HG02852 (cell line): ENCODE measurements around the gene KRTAP2-4.
"Not testable (repeated sequence)": the region's sequence is repeated elsewhere in the genome, so short reads cannot be mapped to it uniquely, and the experiment has no call there.

Experiments used
- ATAC-seq: cut with Tn5 transposase; IDR thresholded peaks from one replicate; pipeline ENCODE4 v1.9.1; 2021; ENCODE audit warnings: mild to moderate bottlenecking, moderate library complexity; ENCODE audit not compliant: unreplicated experiment

Gene KRTAP2-4

GRCh38 chr17:41065829-41066624, at the start of gene KRTAP2-4:
TSS of gene KRTAP2-4 (minus strand) at chr17:41065879. CDS start at chr17:41065845, 34 bp downstream.
- no peak for ATAC-seq

DNA sequence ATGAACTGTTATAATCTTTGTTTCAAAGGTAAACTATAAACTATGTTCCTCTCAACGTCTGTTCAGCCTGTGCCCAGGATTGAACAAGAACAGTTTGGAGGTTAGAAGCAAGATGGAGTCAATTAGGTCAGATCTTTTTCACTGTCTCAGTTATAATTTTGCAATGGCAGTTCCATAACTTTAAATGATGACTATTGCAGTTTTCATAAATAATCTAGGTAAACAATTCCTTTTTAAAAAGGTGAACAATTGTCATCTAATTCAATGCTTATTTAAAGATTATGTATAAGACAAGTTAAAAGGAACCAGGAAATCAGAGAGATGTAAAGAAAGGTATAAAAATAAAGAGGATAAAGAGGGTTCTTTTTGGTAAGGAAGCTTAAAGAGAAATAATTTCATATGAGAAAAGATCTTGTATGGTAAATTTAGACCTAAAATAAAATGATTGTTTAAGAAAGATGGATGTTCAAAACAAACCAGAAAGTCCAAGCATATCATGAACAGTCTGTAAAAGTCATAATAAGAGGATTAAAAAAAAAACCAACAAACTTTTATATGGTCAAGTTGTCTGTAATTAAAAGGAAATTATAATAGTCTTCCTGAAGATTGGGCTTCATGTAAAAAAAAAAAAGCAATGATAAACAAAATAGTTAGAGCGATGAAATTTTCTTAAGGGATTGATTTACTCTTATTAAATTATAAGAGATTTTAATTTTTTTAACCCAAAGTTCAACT, 45.6 kb upstream of the KRTAP2-4 start:
- ATAC-seq = no peak

DNA sequence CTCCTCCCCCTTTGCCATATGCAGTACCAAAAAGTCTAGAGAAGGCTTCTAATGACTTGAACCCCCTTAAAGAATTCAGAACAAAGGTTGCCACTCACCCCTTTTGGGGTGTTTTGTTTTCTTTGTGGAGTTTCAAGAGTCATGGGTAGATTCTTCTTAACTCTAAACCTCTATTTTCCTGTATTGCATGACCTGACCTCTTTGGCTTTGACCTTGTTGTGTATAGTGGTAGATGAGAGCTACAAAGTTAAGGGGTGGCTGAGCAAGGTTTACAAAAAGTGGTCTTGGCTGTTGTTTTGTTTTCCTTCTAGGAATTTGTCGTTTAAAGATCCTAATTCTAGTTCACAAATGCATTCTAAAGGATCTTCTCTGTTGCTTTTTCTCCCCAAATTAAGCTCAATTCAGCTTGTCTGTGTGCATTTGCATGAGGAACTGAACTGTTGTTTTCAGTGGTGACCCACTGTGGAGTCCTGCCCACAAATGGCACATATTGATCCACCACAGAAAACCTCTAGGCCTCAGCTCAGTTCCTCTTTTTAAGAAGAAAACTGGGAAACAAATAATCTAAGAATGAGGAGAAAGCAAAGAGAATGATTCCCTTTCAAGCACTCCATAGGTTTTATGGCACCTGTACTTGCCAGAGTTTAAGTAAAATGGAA, 43.2 kb upstream of the KRTAP2-4 start:
- ATAC-seq = not testable (repeated sequence)

- no peak for ATAC-seq
These were observed 42.3 kb upstream of the KRTAP2-4 start for GRCh38 chr17:41107941-41108450.

GRCh38 chr17:41105347-41105746, 39.7 kb upstream of the KRTAP2-4 start, which contains the start of gene KRTAP4-9:
TSS of gene KRTAP4-9 (plus strand) at chr17:41105389. CDS start at chr17:41105389, 0 bp downstream.
- ATAC-seq = not testable (repeated sequence)

DNA sequence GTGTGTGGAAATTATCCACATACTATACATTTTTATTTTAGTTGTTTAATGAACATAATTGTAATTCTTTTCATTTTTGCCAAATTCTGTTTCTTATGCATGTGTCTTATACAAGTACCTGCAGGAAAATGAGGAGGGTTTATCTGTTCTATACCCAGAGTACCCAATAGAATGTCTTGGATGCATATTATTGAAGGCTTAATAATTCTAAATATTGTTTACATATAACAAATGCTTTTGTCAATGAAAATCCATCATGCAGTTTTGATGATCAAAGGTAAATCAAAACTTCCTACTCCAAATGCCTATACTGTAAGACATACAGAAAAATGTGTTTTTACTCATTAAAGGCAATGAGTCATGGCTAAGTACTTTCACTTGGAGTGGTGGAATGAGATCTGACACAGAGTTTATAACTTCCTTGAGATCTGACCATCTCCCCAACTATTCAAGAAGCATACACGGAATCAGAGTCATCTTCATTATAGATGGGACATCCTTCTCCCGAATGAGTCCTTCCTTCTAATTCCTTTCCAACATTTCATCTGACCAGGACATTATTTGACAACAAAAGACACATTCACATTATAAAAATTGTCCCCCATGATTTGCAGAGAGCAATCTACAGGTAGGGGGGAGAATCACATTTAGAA, 38.8 kb upstream of the KRTAP2-4 start:
- ATAC-seq = not testable (repeated sequence)

GRCh38 chr17:41103896-41104295, 38.2 kb upstream of the KRTAP2-4 start:
- ATAC-seq = no peak

DNA sequence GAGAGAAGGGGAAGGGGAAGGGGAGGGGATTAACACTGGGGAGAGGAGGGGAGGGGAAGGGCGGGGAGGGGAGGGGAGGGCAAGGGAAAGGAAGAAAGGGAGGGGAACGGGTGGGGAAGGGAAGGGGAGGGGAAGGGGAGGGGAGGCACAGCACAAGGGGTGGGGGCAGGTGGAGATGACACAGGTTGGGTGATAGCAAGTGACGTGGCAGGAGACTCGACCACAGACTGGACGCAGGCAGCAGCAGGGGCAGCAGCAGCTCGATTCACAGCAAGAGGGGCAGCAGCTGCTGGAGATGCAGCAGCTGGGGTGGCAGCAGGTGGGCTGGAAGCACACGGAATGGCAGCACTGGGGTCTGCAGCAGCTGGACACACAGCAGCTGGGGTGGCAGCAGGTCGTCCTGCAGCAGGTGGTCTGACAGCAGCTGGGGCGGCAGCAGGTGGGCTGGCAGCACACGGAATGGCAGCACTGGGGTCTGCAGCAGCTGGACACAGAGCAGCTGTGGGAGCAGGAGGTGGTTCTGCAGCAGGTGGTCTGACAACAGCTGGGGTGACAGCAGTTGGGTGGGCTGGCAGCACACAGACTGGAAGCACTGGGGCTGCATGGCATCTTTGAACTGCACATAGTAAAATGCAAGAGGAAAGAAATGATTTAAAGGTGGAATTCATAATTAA, 36.0 kb upstream of the KRTAP2-4 start, which contains the start of gene KRTAP4-16:
KRTAP4-16 (minus strand) TSS at position 624 of the 674 bp plus-strand sequence; CDS start at position 624, 0 bp downstream.
- no peak for ATAC-seq

DNA sequence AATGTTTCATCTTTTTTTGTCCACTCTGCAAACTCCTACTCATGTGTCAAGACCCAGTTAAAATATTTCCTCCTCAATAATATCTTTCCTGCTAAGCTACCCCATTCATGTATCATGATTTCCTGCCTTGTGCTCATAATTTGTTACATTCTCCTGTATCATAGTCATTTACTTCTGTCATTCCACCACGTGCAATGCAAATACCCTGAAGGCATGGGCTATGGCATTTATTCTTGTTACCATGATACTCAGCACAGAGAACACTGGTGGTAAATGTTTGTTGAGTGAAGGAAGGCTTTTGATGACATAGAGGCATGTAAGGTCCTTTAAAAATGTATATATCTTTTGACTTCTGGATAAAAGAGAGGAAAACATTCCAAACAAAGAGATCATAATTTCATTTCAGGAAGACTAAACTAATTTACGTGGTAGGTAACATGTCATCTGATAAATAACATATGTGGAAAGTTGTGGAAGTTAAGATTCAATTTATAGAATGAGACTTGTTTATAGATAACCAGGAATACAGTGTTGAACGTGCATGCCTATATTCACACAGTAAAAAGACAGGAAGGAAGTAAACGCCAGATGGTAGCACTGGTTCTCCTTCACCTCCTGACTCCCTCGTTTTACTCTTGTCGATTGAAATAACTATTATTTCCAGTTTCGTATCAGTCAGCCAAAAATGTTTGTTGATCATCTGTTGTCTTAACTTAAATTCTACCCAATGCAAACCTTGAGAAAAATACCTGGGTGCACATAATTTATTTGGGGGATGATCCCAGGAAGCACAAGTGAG, 34.2 kb upstream of the KRTAP2-4 start:
- not testable (repeated sequence) for ATAC-seq

DNA sequence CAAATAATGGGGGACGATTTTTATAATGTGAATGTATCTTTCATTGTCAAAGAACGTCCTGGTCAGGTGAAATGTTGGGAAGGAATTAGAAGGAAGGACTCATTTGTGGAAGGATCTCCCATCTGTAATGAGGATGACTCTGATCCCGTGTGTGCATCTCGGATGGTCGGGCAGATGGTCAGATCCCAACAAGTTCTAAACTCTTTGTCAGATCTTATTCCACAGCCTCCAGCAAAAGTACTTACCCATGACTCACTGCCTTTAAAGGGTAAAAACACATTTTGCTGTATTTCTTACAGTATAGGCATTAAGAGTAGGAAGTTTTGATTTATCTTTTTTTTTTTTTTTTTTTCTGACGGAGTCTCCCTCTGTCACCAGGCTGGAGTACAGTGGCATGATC, 32.8 kb upstream of the KRTAP2-4 start:
- no peak for ATAC-seq

- no peak for ATAC-seq
These were observed 32.4 kb upstream of the KRTAP2-4 start, which contains the start of gene KRTAP4-8 for GRCh38 chr17:41098042-41098441. TSS of gene KRTAP4-8 (minus strand) at chr17:41098142. CDS start at chr17:41098084, 58 bp downstream.

- ATAC-seq = no peak
These were observed 30.4 kb upstream of the KRTAP2-4 start for GRCh38 chr17:41096055-41096454.

DNA sequence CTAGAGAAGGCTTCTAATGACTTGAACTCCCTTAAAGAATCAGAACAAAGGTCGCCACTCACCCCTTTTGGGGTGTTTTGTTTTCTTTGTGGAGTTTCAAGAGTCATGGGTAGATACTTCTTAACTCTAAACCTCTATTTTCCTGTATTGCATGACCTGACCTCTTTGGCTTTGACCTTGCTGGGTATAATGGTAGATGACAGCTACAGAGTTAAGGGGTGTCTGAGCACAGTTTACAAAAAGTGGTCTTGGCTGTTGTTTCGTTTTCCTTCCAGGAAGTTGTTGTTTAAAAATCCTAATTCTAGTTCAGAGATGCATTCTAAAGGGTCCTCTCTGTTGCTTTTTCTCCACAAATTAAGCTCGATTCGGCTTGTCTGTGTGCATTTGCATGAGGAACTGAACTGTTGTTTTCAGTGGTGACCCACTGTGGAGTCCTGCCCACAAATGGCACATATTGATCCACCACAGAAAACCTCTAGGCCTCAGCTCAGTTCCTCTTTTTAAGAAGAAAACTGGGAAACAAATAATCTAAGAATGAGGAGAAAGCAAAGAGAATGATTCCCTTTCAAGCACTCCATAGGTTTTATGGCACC, 23.2 kb upstream of the KRTAP2-4 start:
- not testable (repeated sequence) for ATAC-seq

DNA sequence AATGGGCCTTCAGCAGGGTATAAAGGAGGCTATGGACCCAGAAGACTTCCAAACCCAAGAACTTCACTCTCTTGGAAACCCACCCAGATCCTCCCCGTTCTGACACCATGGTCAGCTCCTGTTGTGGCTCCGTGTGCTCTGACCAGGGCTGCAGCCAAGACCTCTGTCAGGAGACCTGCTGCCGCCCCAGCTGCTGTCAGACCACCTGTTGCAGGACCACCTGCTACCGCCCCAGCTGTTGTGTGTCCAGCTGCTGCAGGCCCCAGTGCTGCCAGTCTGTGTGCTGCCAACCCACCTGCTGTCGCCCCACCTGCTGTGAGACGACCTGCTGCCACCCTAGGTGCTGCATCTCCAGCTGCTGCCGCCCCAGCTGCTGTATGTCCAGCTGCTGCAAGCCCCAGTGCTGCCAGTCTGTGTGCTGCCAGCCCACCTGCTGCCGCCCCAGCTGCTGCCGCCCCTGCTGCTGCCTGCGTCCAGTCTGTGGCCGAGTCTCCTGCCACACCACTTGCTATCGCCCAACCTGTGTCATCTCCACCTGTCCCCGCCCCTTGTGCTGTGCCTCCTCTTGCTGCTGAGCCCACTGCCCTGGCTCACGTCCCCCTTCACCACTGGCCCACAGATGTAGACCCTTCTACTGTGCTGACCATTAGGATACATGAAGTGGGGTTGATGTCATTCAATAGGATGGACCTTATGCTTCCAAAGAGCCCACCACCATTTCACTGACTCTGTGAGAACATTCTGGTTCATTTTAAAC, 18.6 kb upstream of the KRTAP2-4 start, which contains the start of gene KRTAP4-7:
KRTAP4-7 (plus strand) TSS at position 51 of the 757 bp plus-strand sequence; CDS start at position 108, 57 bp downstream.
- not testable (repeated sequence) for ATAC-seq

DNA sequence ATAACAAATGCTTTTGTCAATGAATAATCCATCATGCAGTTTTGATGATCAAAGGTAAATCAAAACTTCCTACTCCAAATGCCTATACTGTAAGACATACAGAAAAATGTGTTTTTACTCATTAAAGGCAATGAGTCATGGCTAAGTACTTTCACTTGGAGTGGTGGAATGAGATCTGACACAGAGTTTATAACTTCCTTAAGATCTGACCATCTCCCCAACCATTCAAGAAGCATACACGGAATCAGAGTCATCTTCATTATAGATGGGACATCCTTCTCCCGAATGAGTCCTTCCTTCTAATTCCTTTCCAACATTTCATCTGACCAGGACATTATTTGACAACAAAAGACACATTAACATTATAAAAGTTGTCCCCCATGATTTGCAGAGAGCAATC, 17.7 kb upstream of the KRTAP2-4 start:
- not testable (repeated sequence) for ATAC-seq

DNA sequence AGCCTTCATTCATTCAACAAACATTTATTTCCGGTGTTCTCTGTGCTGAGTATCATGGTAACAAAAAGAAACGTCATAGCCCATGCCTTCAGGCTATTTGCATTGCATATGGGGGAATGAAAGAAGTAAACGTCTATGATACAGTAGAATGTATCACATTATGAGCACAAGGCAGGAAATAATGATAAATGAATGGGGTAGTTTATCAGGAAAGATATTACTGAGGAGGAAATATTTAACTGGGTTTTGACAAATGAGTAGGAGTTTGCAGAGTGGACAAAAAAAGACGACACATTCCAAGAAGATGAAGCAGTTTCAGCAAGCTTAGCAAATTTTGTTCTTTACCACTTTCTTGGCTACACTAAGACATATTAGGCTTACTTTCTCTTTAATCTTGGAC, 16.9 kb upstream of the KRTAP2-4 start:
- ATAC-seq = no peak

DNA sequence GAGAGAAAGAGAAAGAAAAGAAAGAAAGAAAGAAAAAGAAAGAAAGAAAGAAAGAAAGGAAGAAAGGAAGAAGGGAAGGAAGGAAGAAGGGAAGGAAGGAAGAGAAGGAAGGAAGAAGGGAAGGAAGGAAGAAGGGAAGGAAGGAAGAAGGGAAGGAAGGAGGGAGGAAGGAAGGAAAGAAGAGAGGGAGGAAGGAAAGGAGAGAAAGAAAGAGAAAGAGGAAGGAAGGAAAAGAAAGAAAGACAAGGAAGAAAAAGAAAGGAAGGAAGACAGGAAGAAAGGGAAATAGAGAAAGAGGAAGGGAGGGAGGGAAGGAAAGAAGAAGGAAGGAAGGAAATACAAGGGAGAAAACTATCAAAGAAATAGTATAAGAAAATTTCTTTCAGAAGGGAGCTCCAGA, 11.1 kb upstream of the KRTAP2-4 start:
- no peak for ATAC-seq

- no peak for ATAC-seq
These were observed 8.0 kb upstream of the KRTAP2-4 start for GRCh38 chr17:41073676-41074075.
